Measurements from ENCODE around the gene RNU6-8.

RNU6-8 gene

DNA sequence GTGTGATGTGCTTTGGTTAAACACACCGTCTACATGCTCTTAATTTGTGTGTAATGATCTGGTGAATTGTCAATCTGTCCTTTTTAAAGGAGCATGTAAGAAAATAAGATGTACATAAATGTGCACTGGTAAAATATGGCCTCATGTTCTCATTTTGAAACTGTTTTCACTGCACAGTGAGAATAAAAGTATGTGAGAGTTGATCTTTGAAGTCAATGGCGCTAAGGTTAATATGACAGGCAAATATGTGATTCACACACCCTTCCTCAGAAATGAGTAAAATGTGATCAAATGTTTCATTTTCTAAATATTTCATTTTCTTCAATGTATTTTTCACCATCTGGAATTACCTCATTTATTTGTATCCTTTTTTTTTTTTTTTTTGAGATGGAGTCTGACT, 9.5 kb downstream of the RNU6-8 start:
- Histone ChIP-seq H4K20me1 (ENCODE audit: insufficient read depth, low read length) (no peaks in the 10 kb centered on the region), H3K4me1 (ENCODE audit: insufficient read depth, low read length, severe bottlenecking) (no peaks in the 10 kb centered on the region), H3K36me3 (ENCODE audit: insufficient read depth, low read length) (no peaks in the 10 kb centered on the region), H3K4me2 (ENCODE audit: low read length) (no peak overlapping the region), H3K27ac (ENCODE audit: low read depth, low read length, poor library complexity, severe bottlenecking) (no peak overlapping the region), H3K9ac (ENCODE audit: low read length) (no peak overlapping the region), H3K4me3 (ENCODE audit: low read depth, low read length, poor library complexity, severe bottlenecking) (no peak overlapping the region), H3K9me2 (ENCODE audit: low read depth, low read length) (no peaks in the 10 kb centered on the region), H3K27me3 (ENCODE audit: insufficient read depth, low read length) (no peaks in the 10 kb centered on the region), H2AFZ (ENCODE audit: low read length) (no peak overlapping the region), H3K79me2 (ENCODE audit: insufficient read depth, low read length) (no peaks in the 10 kb centered on the region), H3K9me3 (ENCODE audit: low read length) (no peaks in the 10 kb centered on the region), H3F3A (ENCODE audit: insufficient read depth, low read length) (no peaks in the 10 kb centered on the region)
- no peak for TF ChIP-seq EZH2 (IDR thresholded peaks at IDR 0.05; ENCODE audit: borderline replicate concordance, low read length)
- TF ChIP-seq, protein P1, sequence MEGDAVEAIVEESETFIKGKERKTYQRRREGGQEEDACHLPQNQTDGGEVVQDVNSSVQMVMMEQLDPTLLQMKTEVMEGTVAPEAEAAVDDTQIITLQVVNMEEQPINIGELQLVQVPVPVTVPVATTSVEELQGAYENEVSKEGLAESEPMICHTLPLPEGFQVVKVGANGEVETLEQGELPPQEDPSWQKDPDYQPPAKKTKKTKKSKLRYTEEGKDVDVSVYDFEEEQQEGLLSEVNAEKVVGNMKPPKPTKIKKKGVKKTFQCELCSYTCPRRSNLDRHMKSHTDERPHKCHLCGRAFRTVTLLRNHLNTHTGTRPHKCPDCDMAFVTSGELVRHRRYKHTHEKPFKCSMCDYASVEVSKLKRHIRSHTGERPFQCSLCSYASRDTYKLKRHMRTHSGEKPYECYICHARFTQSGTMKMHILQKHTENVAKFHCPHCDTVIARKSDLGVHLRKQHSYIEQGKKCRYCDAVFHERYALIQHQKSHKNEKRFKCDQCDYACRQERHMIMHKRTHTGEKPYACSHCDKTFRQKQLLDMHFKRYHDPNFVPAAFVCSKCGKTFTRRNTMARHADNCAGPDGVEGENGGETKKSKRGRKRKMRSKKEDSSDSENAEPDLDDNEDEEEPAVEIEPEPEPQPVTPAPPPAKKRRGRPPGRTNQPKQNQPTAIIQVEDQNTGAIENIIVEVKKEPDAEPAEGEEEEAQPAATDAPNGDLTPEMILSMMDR (IDR thresholded peaks at IDR 0.05; ENCODE audit: low read length): no peak

DNA sequence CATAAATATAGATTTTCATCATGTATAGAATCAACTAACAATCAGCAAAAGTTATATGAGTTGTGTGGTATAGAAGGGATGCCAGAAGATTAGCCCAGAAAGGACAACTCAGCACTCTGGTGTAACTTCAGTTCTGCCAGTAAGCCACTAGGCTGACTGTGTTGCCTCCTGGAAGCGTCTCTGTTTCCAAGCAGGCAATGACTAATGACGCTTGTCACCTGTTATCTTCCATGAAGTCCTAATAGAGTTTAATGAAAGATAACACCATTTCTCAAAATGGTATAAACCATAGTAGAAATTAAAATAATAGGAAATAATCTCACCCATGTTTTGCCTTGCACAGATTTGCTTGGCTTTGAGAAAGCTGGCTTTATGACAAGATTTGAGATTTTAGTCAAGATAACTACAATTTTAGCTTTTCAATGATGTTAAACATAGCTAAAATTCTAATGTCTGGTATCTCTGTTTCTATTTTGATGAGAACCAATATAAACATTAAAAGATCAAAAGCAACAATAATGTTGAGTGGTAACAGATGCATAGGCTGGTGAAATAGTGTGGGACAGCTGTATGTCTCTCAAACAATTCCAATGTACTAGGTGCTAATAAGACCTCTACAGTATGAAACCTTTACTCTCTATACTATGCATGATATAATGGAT, 10.2 kb downstream of the RNU6-8 start:
- no peak overlapping the region for H2AFZ ChIP-seq (ENCODE audit: low read length)
- H4K20me1 ChIP-seq (ENCODE audit: insufficient read depth, low read length): no peaks in the 10 kb centered on the region
- H3K27ac ChIP-seq (ENCODE audit: low read depth, low read length, poor library complexity, severe bottlenecking): no peak overlapping the region
- H3K79me2 ChIP-seq (ENCODE audit: insufficient read depth, low read length): no peaks in the 10 kb centered on the region
- H3K9ac ChIP-seq (ENCODE audit: low read length): no peak overlapping the region
- no peak for TF ChIP-seq EZH2 (IDR thresholded peaks at IDR 0.05; ENCODE audit: borderline replicate concordance, low read length)
- TF ChIP-seq, protein P1 (IDR thresholded peaks at IDR 0.05; ENCODE audit: low read length): no peak
- H3K27me3 ChIP-seq (ENCODE audit: insufficient read depth, low read length): no peaks in the 10 kb centered on the region
- no peaks in the 10 kb centered on the region for H3K9me2 ChIP-seq (ENCODE audit: low read depth, low read length)
- H3K4me1 ChIP-seq (ENCODE audit: insufficient read depth, low read length, severe bottlenecking): no peaks in the 10 kb centered on the region
- H3K9me3 ChIP-seq (ENCODE audit: low read length): no peaks in the 10 kb centered on the region
- no peaks in the 10 kb centered on the region for H3F3A ChIP-seq (ENCODE audit: insufficient read depth, low read length)
- H3K4me2 ChIP-seq (ENCODE audit: low read length): no peak overlapping the region
- no peaks in the 10 kb centered on the region for H3K36me3 ChIP-seq (ENCODE audit: insufficient read depth, low read length)
- no peak overlapping the region for H3K4me3 ChIP-seq (ENCODE audit: low read depth, low read length, poor library complexity, severe bottlenecking)

GRCh38 chr14:32190673-32191072, 12.4 kb downstream of the RNU6-8 start:
- Histone ChIP-seq H3K9me2 (ENCODE audit: low read depth, low read length) (no peaks in the 10 kb centered on the region), H3K4me2 (ENCODE audit: low read length) (no peak overlapping the region), H3K4me3 (ENCODE audit: low read depth, low read length, poor library complexity, severe bottlenecking) (no peak overlapping the region), H2AFZ (ENCODE audit: low read length) (no peak overlapping the region), H3K79me2 (ENCODE audit: insufficient read depth, low read length) (no peaks in the 10 kb centered on the region), H3K27ac (ENCODE audit: low read depth, low read length, poor library complexity, severe bottlenecking) (no peak overlapping the region), H4K20me1 (ENCODE audit: insufficient read depth, low read length) (no peaks in the 10 kb centered on the region), H3F3A (ENCODE audit: insufficient read depth, low read length) (no peaks in the 10 kb centered on the region), H3K9me3 (ENCODE audit: low read length) (no peaks in the 10 kb centered on the region), H3K36me3 (ENCODE audit: insufficient read depth, low read length) (no peaks in the 10 kb centered on the region), H3K9ac (ENCODE audit: low read length) (no peak overlapping the region), H3K4me1 (ENCODE audit: insufficient read depth, low read length, severe bottlenecking) (no peaks in the 10 kb centered on the region), H3K27me3 (ENCODE audit: insufficient read depth, low read length) (no peaks in the 10 kb centered on the region)
- TF ChIP-seq, protein P1 (IDR thresholded peaks at IDR 0.05; ENCODE audit: low read length): no peak
- no peak for TF ChIP-seq EZH2 (IDR thresholded peaks at IDR 0.05; ENCODE audit: borderline replicate concordance, low read length)

All from OCI-LY1 (cell line).